ENCODE results near the gene CDH13.

The CDH13 gene

GRCh38 chr16:83002351-83003334, 375.9 kb downstream of the CDH13 start:
- DNase-seq (ENCODE audit: low spot score), result no peak

- no peak for DNase-seq (ENCODE audit: low spot score)
Measured at GRCh38 chr16:83004868-83005652, 378.3 kb downstream of the CDH13 start.

DNA sequence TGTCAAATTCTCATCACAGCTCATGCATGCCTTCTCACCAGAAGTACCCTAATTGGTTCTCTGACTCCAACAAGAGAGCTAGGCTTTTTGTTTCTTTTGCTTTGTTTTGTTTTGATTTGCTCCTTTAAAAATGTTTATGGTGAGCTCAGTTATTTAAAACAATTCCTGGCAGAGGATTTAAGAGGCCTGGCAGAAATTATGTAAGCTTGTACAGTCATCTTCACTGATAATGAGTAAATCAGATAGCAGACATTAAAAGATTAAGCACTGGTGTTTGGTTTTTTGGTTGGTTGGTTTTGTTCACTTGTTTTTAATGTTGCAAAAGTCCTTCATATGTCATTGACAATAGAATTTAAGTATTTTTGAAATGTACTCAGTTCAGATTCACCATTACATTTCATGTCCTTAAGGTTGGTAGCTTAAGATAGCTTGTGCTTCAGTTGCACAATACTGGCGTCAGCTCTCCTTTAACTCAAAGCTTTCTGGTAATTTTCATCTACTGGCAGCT, 378.9 kb downstream of the CDH13 start:
- DNase-seq (ENCODE audit: low spot score), result no peak

DNA sequence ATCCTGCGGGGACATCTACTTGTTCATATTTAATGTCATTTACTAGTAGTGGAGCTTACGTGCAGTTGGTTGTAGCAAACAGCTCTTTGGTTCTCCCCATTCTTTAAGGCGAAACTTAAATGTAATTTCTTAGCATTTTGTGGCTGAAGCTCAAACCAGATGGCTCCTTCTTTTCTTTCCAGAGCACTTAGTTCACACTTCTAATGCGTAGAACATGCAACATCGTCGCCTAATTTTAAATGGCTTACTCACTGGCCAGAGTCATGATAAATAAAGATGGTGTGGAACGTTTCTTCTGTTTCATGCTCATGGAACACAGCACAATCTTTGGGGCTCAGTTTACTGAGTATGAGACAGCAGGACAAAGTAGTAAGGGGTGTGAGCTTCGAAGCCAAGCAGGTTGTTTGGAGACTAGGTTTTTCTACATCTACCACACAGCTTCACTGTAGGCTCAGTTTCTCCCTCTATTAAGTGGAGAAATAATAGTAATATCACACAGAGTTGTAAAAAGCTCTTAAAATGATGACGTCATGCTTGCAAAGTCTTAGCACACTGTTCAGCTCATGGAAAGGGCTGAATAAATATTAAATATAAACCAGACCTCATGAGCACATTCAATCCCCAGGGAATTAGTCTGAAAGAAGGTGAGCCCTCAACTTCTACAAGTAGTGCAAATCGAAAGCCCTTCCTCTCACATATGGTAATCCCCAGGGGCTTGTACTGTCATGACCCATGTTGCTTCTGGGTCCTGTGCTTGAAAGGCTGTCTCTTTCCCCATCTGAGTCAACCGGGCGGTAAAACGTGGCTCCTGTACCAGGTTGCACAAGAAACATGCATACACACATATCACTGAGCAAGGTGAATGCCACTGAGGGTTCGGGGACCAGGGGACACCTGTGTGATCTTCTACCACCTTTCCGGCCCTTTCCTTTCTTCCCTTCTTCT, 384.3 kb downstream of the CDH13 start:
- DNase-seq (ENCODE audit: low spot score), result no peak

DNA sequence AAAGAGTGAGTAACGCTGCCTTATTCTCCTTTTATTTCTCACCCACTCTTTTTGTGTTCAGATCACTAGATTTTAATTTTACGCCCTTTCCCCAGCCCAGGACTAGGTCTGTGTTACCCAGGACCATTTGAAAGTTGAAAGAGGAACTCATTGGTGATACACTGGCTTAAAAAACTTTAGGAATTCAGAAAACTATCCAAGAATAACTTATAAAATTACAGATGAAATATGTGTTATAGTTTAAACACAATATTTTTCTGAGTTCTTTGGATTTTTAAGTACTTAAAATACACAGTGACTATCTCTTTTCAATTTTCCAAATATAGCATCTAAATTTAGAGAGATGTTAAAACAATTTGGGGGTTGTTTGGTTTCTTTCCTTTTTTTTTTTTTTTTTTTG, 385.2 kb downstream of the CDH13 start:
- no peak for DNase-seq (ENCODE audit: low spot score)

DNA sequence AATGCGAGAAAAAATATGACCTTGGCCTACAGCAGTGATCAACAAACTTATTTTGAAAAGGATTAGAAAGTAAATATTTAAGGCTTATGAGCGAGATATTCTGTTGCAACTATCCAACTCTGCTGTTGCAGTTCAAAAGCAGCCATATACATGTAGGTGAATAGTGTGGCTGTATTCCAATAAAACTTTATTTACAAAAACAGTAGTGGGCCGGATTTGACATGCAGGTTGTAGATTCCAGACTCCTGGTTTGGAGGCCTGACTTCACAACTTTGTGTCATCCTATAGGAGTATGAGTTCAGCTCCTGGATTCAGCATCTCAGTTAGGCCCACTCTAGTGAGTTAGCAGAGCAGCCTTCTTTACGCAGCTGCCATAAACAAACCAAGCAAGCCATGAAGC, 386.3 kb downstream of the CDH13 start:
- DNase-seq (ENCODE audit: low spot score), result no peak

DNA sequence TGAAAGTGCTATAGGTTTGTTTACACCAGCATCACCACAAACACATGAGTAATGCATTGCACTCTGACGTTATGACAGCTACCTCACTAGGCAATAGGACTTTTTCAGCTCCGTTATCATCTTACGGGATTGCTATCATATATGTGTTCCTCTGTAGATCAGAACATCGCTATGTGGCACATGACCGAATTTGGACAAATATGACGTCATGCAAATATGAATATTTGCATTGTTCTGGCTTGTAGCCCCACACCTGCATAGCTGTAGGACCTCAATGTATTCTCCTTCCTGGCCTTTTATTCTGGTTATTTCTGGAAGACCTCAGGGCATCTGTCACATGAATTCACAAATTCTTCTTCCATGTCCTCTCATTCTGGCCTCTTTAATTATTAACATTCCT, 393.2 kb downstream of the CDH13 start:
- no peak for DNase-seq (ENCODE audit: low spot score)

- no peak for DNase-seq (ENCODE audit: low spot score)
Measured at GRCh38 chr16:83021045-83021444, 394.3 kb downstream of the CDH13 start.

DNA sequence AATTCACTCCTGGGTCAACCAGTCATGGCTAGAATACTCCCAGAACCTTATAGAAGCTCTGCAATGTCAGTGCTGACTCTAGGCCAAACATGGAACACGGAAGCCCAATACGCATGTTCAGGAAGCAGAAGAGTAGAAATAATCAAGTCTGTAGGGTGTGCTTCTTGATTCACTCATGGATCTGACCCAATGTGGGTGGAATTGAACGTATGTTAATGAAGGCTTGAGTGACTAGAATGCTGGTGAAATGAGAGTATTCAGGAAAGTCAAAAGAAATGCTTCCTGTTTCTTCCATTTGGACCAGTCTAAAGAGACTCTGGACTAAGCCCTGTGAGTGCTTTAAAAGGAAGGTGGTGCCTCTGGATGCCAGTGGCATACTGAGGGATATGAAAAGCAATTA, 395.0 kb downstream of the CDH13 start:
- no peak for DNase-seq (ENCODE audit: low spot score)

DNA sequence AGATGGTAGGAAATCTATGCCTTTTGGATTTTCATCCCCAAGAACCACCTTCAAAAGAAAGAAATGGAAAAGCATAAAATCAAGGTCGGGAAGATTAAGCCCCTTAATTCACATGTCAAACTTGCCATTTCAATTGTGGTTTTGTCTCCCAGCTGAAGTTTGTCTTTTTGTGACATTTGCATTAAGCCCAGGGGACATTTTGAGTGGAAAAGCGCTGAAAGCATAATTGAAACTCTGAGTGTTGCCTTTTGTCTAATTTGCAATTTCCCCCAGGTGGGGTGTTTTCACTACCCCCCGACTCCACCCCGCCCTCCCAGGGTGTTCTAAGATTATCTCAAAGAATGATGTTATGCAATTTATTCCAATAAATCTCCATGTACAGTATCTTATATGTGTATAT, 396.2 kb downstream of the CDH13 start:
- no peak for DNase-seq (ENCODE audit: low spot score)

- DNase-seq (ENCODE audit: low spot score), result no peak
Measured at GRCh38 chr16:83023640-83024039, 396.9 kb downstream of the CDH13 start.

GRCh38 chr16:83027973-83028372, 401.2 kb downstream of the CDH13 start:
- no peak for DNase-seq (ENCODE audit: low spot score)

DNA sequence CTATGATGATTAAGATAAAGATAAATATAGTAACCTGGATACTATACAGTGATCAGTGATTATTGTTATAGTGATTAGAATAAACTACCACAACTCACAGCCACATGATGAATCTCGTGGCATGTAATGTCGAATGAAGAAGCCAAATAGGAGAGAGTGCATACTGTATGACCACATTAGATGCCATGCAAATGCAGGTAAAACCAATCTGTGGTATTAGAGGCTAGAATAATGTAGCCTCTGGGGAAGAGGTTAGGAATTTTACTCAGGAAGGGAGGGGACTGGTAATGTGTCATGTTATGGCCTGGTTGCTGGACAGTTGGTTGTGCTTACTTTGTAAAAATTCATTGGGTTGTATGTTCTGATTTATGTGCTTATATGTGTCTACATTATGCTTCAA, 402.7 kb downstream of the CDH13 start:
- no peak for DNase-seq (ENCODE audit: low spot score)

DNA sequence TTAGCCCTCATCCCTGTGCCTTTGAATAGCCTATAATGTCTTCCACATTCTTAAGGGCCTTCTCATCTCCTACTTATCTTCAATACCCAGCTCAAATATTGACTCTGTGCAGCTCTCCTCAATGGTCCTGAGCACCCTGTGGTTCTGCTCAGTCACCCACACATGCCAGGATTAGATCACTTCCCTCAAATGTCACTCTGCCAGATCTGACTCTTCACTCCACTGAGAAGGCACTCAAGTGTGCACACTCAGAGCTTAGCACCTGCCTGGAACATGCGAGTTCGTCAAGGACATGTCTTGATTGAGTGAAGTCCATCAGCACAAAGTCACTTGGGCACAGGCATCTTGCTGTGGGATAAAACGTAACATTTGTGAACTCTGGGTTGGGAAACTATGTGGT, 404.8 kb downstream of the CDH13 start:
- no peak for DNase-seq (ENCODE audit: low spot score)

- DNase-seq (ENCODE audit: low spot score), result no peak
Measured at GRCh38 chr16:83037102-83037501, 410.3 kb downstream of the CDH13 start.

DNA sequence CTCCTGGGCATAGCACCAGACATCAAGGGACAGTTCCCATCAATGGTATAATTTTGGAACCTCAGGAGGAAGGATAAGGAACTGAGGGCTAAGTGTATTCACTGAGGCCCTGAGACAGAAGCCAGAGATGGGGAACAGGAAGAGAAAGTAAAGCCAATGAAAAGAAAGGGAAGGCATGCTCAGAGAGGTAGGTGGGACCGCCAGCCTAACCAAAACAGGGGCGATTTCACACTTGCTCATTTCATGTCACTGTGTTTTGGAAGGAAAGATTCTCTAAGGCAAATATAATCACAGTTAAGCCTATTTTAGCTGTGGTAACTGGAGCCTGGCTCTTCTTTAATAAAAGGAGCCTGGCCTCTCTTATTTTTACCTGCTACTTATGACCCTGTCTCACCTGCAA, 411.1 kb downstream of the CDH13 start:
- DNase-seq (ENCODE audit: low spot score), result no peak

GRCh38 chr16:83040174-83040573, 413.4 kb downstream of the CDH13 start:
- DNase-seq (ENCODE audit: low spot score), result no peak

GRCh38 chr16:83044589-83044988, 417.8 kb downstream of the CDH13 start:
- no peak for DNase-seq (ENCODE audit: low spot score)

DNA sequence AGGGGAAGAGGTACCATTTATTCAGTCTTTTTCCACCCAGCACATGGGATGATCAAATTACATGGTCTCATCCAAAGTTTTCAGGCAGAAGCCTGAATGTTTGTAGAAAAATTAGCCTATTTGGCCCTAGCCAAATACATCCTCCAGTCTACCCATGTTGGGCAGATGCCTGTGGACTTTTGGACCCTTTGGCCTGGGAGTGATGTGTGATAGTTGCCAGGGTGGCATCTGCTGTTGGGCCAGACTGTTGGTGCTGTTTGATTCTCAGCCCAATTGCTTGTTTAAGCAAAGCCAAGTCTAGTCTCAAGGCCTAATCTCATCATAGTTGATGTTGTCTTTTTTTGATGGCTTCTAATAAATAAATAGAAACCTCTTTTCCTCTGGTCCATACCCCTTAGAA, 419.0 kb downstream of the CDH13 start:
- no peak for DNase-seq (ENCODE audit: low spot score)

DNA sequence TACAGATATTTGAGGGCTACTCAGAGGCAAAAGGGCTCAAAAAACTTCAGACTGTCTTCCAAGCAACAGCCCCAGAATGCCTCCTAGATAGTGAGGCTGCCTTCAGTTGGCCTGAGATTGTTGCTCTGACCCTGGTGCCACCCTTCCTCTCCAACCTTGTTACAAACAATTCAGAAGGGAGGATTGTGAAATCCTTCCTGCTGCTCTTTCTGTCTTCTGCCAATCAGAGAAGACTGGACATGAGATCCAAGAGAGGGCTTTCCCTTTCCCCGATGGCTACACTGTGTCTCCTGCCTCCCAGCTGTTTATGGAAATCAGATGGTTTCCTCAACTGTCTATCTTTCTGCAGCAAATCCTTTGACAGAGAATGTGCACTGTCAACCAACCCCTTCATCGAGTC, 419.9 kb downstream of the CDH13 start:
- DNase-seq (ENCODE audit: low spot score), result no peak

GRCh38 chr16:83051451-83051850, 424.7 kb downstream of the CDH13 start:
- no peak for DNase-seq (ENCODE audit: low spot score)

DNA sequence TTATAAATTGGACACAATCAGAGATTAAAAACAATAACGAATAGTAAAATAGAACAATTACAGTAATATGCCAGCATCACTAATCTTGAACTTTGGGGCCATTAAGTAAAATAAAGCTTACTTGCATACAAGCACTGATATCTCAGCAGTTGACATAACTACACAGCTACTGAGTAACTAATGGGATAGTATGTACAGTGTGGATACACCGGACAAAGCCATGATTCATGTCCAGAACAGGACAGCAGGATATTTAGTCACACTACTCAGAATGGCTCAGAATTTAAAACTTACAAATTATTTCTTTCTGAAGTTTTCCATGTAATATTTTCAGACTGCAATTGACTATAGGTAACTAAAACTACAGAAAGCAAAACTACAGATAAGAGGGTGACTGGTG, 427.5 kb downstream of the CDH13 start:
- DNase-seq (ENCODE audit: low spot score), result no peak
